ENCODE data around the gene ZNF337. TPM values are rescaled to one million over a fixed set of nuclear protein-coding genes. Genes with fewer than 3 reads are reported as not detected.
"Not testable (repeated sequence)": the region's sequence is repeated elsewhere in the genome, so short reads cannot be mapped to it uniquely, and the experiment has no call there.

Gene ZNF337
- total RNA-seq, 3 donors from 2014 or later, result 7.2 to 16.2 (median 8.3) TPM

DNA sequence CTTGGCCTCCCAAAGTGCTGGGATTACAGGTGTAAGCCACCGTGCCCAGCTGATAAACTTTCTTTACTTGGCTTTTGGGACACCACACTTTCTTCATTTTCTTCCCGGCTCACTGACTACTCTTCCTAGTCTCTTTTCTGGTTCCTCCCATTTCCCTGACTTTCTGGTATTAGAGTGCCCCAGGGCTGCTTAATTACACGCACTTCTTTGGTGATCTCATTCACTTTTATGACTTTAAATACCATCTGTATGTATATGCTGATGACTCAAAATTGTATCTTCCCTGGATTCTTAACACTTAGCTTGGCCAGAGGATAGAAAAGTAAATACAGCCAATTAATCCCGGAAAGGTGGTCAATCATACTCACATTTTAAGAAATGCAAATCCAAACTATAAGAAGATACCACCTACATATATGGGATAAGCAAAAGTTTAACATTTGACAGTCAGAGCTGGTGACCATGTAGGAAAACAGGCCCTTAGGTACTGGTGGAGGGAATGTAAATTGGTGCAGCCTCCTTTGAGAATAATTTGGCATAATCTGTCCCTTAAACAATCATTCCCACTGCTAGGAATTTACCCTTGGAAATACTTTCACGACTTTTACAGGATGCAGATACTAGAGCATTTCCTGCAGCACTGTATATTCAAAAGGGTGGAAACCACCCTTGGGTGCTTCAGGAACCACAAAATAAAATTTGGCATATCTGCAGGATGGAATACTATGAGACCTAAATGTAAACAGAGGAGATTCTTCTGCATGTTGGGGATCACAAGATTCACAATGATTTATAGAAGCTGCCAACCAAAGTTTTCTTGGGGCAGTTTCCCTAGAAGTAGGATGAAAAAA, 63.5 kb downstream of the ZNF337 start:
- ATAC-seq (no peak), DNase-seq (no peak)
- no peaks in the 10 kb centered on the region for H3K36me3 ChIP-seq (ENCODE audit: low read depth)
- intact Hi-C loops (cut with DNase I, micrococcal nuclease), result no loop called here
- no peaks in the 10 kb centered on the region for H3K4me1 ChIP-seq (ENCODE audit: low read depth)
- TF ChIP-seq, protein P1, sequence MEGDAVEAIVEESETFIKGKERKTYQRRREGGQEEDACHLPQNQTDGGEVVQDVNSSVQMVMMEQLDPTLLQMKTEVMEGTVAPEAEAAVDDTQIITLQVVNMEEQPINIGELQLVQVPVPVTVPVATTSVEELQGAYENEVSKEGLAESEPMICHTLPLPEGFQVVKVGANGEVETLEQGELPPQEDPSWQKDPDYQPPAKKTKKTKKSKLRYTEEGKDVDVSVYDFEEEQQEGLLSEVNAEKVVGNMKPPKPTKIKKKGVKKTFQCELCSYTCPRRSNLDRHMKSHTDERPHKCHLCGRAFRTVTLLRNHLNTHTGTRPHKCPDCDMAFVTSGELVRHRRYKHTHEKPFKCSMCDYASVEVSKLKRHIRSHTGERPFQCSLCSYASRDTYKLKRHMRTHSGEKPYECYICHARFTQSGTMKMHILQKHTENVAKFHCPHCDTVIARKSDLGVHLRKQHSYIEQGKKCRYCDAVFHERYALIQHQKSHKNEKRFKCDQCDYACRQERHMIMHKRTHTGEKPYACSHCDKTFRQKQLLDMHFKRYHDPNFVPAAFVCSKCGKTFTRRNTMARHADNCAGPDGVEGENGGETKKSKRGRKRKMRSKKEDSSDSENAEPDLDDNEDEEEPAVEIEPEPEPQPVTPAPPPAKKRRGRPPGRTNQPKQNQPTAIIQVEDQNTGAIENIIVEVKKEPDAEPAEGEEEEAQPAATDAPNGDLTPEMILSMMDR (IDR thresholded peaks at IDR 0.05), result no peak
- H3K9me3 ChIP-seq, result peaks cover 5% of the 10 kb centered on the region
- no peak overlapping the region for H3K4me3 ChIP-seq

DNA sequence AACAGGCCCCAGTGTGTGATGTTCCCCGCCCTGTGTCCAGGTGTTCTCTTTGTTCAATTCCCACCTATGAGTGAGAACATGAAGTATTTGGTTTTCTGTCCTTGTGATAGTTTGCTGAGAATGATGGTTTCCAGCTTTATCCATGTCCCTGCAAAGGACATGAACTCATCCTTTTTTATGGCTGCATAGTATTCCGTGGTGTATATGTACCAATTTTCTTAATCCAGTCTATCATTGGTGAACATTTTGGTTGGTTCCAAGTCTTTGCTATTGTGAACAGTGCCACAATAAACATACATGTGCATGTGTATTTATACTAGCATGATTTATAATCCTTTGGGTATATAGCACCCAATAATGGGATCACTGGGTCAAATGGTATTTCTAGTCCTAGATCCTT, 66.0 kb downstream of the ZNF337 start:
- H3K9me3 ChIP-seq; H3K36me3 ChIP-seq (ENCODE audit: low read depth); ATAC-seq; DNase-seq; H3K4me3 ChIP-seq; intact Hi-C loops (cut with DNase I, micrococcal nuclease); H3K4me1 ChIP-seq (ENCODE audit: low read depth): not testable (repeated sequence)

DNA sequence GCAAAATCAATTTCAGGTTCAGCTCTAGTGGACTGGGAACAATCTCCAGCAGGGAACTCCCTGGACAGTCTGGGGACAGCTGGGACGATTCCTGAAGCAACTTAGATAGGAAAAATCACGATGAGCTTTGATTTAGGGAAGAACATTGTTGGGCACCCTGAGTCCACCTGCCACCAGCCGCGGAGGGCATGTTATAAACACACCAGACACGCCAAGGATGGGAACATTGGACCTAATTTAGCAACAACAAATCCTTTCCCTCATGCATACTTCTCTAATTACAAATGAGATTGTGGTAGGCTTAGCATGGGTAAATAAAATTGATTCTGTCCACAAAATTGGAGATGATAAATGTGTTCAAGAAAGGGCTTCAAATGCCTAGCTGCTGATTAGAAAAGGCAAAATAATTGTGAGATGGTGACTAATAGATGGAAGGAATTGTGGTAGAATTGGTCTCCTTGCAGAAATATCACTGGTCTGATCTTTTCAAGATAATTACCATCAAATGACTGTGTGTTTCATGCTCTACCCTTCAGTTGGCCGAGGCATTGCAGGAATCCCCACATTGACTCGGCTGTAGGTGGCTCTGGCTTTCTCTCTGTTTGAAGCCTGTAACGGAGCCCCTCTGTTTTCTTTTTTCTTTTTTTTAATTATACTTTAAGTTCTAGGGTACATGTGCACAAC, 66.7 kb downstream of the ZNF337 start:
- Histone ChIP-seq H3K36me3 (ENCODE audit: low read depth) (no peaks in the 10 kb centered on the region), H3K9me3 (no peaks in the 10 kb centered on the region), H3K4me3 (no peak overlapping the region), H3K4me1 (ENCODE audit: low read depth) (peaks cover under 1% of the 10 kb centered on the region)
- TF ChIP-seq, protein P1 (IDR thresholded peaks at IDR 0.05), result no peak
- ATAC-seq (no peak), DNase-seq (no peak)
- intact Hi-C loops (cut with DNase I, micrococcal nuclease), result no loop called here

DNA sequence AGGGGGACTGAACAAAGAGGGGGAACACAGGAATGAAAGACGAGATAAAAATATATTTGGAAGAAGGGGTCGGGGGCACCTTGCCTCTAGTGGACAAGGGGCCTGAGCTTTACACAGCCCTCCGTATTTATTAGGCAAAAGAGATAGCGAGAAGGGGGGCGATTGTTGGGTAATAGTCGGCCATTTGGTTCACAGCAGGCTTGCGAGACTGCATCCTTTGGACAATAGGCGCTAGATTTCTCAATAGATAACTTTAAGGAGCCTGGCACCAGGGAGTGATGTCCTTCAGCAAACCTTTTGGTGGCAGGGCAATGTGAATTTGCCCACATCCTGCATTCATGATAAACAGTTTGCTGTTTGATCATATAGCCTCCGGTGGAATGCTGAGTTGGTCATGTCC, 69.9 kb downstream of the ZNF337 start:
- intact Hi-C loops (cut with DNase I, micrococcal nuclease), result no loop called here
- Histone ChIP-seq H3K36me3 (ENCODE audit: low read depth) (no peaks in the 10 kb centered on the region), H3K4me3 (no peak overlapping the region), H3K4me1 (ENCODE audit: low read depth) (peaks cover 12% of the 10 kb centered on the region), H3K9me3 (no peaks in the 10 kb centered on the region)
- no peak for DNase-seq
- TF ChIP-seq, protein P1 (IDR thresholded peaks at IDR 0.05), result no peak
- ATAC-seq, result no peak

DNA sequence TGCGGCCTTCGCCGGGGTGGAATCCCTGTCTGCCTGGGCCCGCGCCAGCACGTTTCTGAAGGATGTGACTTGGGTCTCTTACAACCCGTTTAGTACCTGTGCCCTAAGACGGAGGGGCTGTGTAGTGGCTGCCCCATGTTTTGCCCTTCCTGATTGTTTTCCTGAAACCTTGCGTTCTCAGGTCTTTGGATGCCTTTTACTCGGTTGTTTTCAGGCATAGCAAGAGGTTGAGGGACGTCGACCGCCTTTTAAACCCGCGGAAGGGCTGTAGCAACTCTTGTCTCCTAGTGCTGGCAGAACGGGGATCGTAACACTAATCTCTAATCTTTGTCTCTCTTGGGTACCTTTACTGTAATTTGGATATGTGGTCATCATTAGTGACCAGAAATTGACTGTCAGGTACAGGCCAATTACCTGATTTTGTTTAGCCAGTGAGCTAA, 72.1 kb downstream of the ZNF337 start:
- TF ChIP-seq, protein P1 (IDR thresholded peaks at IDR 0.05), result no peak
- intact Hi-C loops (cut with DNase I, micrococcal nuclease), result no loop called here

More for the DNA sequence above, 72.1 kb downstream of the ZNF337 start:
- Histone ChIP-seq H3K36me3 (ENCODE audit: low read depth) (no peaks in the 10 kb centered on the region), H3K4me1 (ENCODE audit: low read depth) (peaks cover 12% of the 10 kb centered on the region), H3K4me3 (peak overlapping the region; percentile 67), H3K9me3 (no peaks in the 10 kb centered on the region)
- DNase-seq (no peak), ATAC-seq (no peak)

Other genes starting within 250 kb of the ZNF337 start
- gene NINL, start 111.3 kb downstream of the ZNF337 start, total RNA-seq, result 10 to 100 TPM in 1 of 3 donors, 1 to 10 TPM in 2; 1.8 to 15.1 (median 3.3) TPM
- gene NANP, start 72.8 kb downstream of the ZNF337 start, total RNA-seq, result 1 to 10 TPM; 2.5 to 4.9 (median 2.6) TPM